Measurements from ENCODE around the gene GPR141. TPM values are rescaled to one million over a fixed set of nuclear protein-coding genes. Genes with fewer than 3 reads are reported as not detected.

Gene GPR141
- total and polyA plus RNA-seq, 8 donors, result 0.10 to 7.1 (median 1.3) TPM; not detected in 3

GRCh38 chr7:37719077-37719476 lies 35.5 kb downstream of the GPR141 start:
- Histone ChIP-seq H3K4me1 (no peaks in the 10 kb centered on the region), H3K9me3 (no peaks in the 10 kb centered on the region), H3K27me3 (no peaks in the 10 kb centered on the region), H3K27ac (no peak overlapping the region), H3K36me3 (no peaks in the 10 kb centered on the region), H3K4me3 (no peak overlapping the region)
- WGBS, 5 donors, result 62 to 77% (median 67%) methylated on average over 1 of the region's 1 CpG
- intact Hi-C loops (cut with DNase I; ENCODE audit: low total_unique reads), result no loop called here
- DNase-seq, result no peak
- no peak for TF ChIP-seq POLR2A (IDR thresholded peaks at IDR 0.05)
- no peak for TF ChIP-seq CTCF (IDR thresholded peaks at IDR 0.05)
- no peak for TF ChIP-seq EP300 (IDR thresholded peaks at IDR 0.05)
- no peak for TF ChIP-seq POLR2AphosphoS5 (IDR thresholded peaks at IDR 0.05)

GRCh38 chr7:37724732-37725131 lies 41.2 kb downstream of the GPR141 start:
- no peak overlapping the region for H3K4me3 ChIP-seq
- no peak for TF ChIP-seq POLR2A (IDR thresholded peaks at IDR 0.05)
- no peak for TF ChIP-seq EP300 (IDR thresholded peaks at IDR 0.05)
- TF ChIP-seq POLR2AphosphoS5 (IDR thresholded peaks at IDR 0.05), result no peak
- TF ChIP-seq CTCF (IDR thresholded peaks at IDR 0.05), result no peak
- 68 to 84% (median 82%) methylated on average over 4 of the region's 4 CpGs for WGBS, 5 donors
- no peaks in the 10 kb centered on the region for H3K36me3 ChIP-seq
- H3K9me3 ChIP-seq, result no peaks in the 10 kb centered on the region
- intact Hi-C loops (cut with DNase I; ENCODE audit: low total_unique reads), result no loop called here
- H3K27ac ChIP-seq, result no peak overlapping the region
- peaks cover 0 to 12% (median 0%) of the 10 kb centered on the region in 4 donors for H3K4me1 ChIP-seq
- no peak for DNase-seq
- no peaks in the 10 kb centered on the region for H3K27me3 ChIP-seq

GRCh38 chr7:37726016-37726415 lies 42.5 kb downstream of the GPR141 start:
- 88 to 95% (median 89%) methylated on average over 1 of the region's 1 CpG for WGBS, 5 donors
- no peaks in the 10 kb centered on the region for H3K9me3 ChIP-seq

GRCh38 chr7:37728747-37729146 lies 45.2 kb downstream of the GPR141 start:
- Histone ChIP-seq H3K9me3 (no peaks in the 10 kb centered on the region), H3K4me1 (peaks cover 0 to 21% (median 6%) of the 10 kb centered on the region in 4 donors), H3K27me3 (no peaks in the 10 kb centered on the region), H3K4me3 (no peak overlapping the region), H3K36me3 (no peaks in the 10 kb centered on the region), H3K27ac (no peak overlapping the region)
- intact Hi-C loops (cut with DNase I; ENCODE audit: low total_unique reads), result no loop called here
- WGBS, 5 donors, result 17 to 41% (median 27%) methylated on average over 1 of the region's 1 CpG
- TF ChIP-seq EP300 (IDR thresholded peaks at IDR 0.05) (no peak), CTCF (IDR thresholded peaks at IDR 0.05) (no peak), POLR2A (IDR thresholded peaks at IDR 0.05) (no peak), POLR2AphosphoS5 (IDR thresholded peaks at IDR 0.05) (no peak)
- no peak for DNase-seq

More at GRCh38 chr7:37726016-37726415, 42.5 kb downstream of the GPR141 start:
- TF ChIP-seq EP300 (IDR thresholded peaks at IDR 0.05) (no peak), POLR2AphosphoS5 (IDR thresholded peaks at IDR 0.05) (no peak), CTCF (IDR thresholded peaks at IDR 0.05) (no peak), POLR2A (IDR thresholded peaks at IDR 0.05) (no peak)
- peaks cover 0 to 13% (median 3%) of the 10 kb centered on the region in 4 donors for H3K4me1 ChIP-seq
- no peak overlapping the region for H3K27ac ChIP-seq
- no peak for DNase-seq
- intact Hi-C loops (cut with DNase I; ENCODE audit: low total_unique reads), result no loop called here
- H3K27me3 ChIP-seq, result no peaks in the 10 kb centered on the region
- H3K36me3 ChIP-seq, result no peaks in the 10 kb centered on the region
- no peak overlapping the region for H3K4me3 ChIP-seq
